ENCODE results near the gene ARIH1. TPM values are rescaled to one million over a fixed set of nuclear protein-coding genes. Genes with fewer than 3 reads are reported as not detected.

ARIH1 gene
- total RNA-seq, 1 donor from 2014 or later = 140 TPM

DNA sequence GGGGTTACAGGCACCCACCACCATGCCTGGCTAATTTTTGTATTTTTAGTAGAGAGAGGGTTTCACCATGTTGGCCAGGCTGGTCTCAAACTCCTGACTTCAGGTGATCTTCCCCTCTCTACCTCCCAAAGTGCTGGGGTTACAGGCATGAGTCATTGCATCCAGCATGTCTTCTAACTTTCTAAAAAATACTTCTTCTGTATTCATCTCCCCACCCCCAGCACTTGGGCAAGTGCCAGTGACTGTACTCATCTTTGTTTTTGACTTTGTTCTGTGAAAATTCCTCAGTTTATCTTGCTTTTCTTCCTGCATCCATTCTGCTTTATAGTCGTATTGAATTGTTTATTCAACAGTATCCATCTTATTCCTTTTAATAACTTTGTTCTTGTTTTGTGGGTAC lies 47.6 kb downstream of the ARIH1 start:
- Mint-ChIP-seq H3K36me3 (ENCODE audit: low read depth) (peaks cover 5% of the 10 kb centered on the region), H3K4me1 (ENCODE audit: low read depth) (peaks cover 10% of the 10 kb centered on the region), H3K4me3 (no peak overlapping the region), H3K27me3 (ENCODE audit: insufficient read depth) (no peaks in the 10 kb centered on the region), H3K9me3 (no peaks in the 10 kb centered on the region), H3K27ac (no peak overlapping the region)
- intact Hi-C loops (cut with micrococcal nuclease) = no loop called here
- DNase-seq (ENCODE audit: low spot score) = no peak

DNA sequence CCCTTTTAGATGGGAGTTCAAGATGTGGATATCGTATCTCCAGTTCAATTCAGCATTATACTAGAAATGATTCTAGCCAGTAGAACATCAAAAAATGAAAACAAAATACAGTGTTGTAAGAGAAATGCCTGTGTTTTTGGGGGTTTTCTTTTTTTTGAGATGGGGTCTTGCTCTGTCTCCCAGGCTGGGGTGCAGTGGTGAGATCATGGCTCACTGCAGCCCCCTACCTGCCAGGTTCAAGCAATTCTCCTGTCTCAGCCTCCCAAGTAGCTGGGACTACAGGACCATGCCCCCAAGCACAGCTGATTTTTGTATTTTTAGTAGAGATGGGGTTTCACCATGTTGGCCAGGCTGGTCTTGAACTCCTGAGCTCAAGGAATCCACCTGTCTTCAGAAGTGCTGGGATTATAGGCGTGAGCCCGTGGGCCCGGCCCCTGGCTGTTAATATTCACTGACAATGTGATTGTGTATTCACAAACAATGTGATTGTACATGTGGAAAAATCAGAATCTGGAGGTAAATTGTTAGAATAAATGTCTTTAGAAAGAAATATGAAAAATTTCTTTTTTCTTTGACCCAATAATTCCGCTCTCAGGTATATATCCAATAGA lies 59.0 kb downstream of the ARIH1 start:
- Mint-ChIP-seq H3K4me3 (no peak overlapping the region), H3K27me3 (ENCODE audit: insufficient read depth) (no peaks in the 10 kb centered on the region), H3K27ac (no peak overlapping the region), H3K9me3 (no peaks in the 10 kb centered on the region), H3K4me1 (ENCODE audit: low read depth) (peaks cover 26% of the 10 kb centered on the region), H3K36me3 (ENCODE audit: low read depth) (peaks cover 3% of the 10 kb centered on the region)
- intact Hi-C loops (cut with micrococcal nuclease) = loop anchor here (2.0 kb wide), 1 partner anchor 220 kb away; no protein-coding TSS in a partner anchor
- DNase-seq (ENCODE audit: low spot score) = no peak

DNA sequence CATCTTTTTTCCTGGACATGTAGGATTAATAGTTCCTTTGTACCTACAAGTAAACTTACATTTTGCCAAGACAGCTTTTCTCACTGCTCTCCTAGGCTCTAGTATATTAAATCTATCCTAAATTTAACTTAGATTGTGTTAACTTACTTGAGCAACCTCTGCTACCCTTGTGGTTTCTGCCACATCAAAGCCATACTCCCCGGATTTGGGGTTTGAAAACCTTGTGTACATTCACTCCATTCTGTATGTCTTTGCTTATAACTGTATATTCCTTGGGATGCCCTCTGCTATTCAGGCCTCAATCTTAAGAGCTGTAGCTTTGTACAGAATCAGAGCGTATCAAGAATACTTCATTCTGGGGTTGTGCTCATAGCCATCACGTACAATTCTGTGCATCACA lies 60.4 kb downstream of the ARIH1 start:
- DNase-seq (ENCODE audit: low spot score) = peak; percentile 31
- intact Hi-C loops (cut with micrococcal nuclease) = loop anchor here (2.0 kb wide), 1 partner anchor 60 kb away; the partner anchor contains the start of gene ARIH1
- no peaks in the 10 kb centered on the region for H3K27me3 Mint-ChIP-seq (ENCODE audit: insufficient read depth)
- H3K4me1 Mint-ChIP-seq (ENCODE audit: low read depth) = peaks cover 23% of the 10 kb centered on the region
- no peak overlapping the region for H3K4me3 Mint-ChIP-seq
- no peak overlapping the region for H3K27ac Mint-ChIP-seq
- H3K36me3 Mint-ChIP-seq (ENCODE audit: low read depth) = peaks cover 10% of the 10 kb centered on the region
- no peaks in the 10 kb centered on the region for H3K9me3 Mint-ChIP-seq

GRCh38 chr15:72535911-72536310 lies 61.8 kb downstream of the ARIH1 start:
- no peaks in the 10 kb centered on the region for H3K27me3 Mint-ChIP-seq (ENCODE audit: insufficient read depth)
- intact Hi-C loops (cut with micrococcal nuclease) = loop anchor here (2.0 kb wide), 1 partner anchor 61 kb away; the partner anchor contains the start of gene ARIH1
- H3K27ac Mint-ChIP-seq = no peak overlapping the region

GRCh38 chr15:72536506-72536905 lies 62.4 kb downstream of the ARIH1 start:
- Mint-ChIP-seq H3K4me1 (ENCODE audit: low read depth) (peaks cover 22% of the 10 kb centered on the region), H3K27me3 (ENCODE audit: insufficient read depth) (no peaks in the 10 kb centered on the region), H3K36me3 (ENCODE audit: low read depth) (peaks cover 17% of the 10 kb centered on the region), H3K27ac (no peak overlapping the region), H3K9me3 (peaks cover 5% of the 10 kb centered on the region), H3K4me3 (no peak overlapping the region)
- intact Hi-C loops (cut with micrococcal nuclease) = no loop called here
- no peak for DNase-seq (ENCODE audit: low spot score)

More at GRCh38 chr15:72535911-72536310, 61.8 kb downstream of the ARIH1 start:
- peaks cover 4% of the 10 kb centered on the region for H3K9me3 Mint-ChIP-seq
- H3K4me1 Mint-ChIP-seq (ENCODE audit: low read depth) = peaks cover 22% of the 10 kb centered on the region
- no peak overlapping the region for H3K4me3 Mint-ChIP-seq
- DNase-seq (ENCODE audit: low spot score) = no peak
- H3K36me3 Mint-ChIP-seq (ENCODE audit: low read depth) = peaks cover 15% of the 10 kb centered on the region

GRCh38 chr15:72538931-72539330 lies 64.8 kb downstream of the ARIH1 start:
- Mint-ChIP-seq H3K27ac (no peak overlapping the region), H3K36me3 (ENCODE audit: low read depth) (peaks cover 17% of the 10 kb centered on the region), H3K27me3 (ENCODE audit: insufficient read depth) (no peaks in the 10 kb centered on the region), H3K4me1 (ENCODE audit: low read depth) (peaks cover 20% of the 10 kb centered on the region), H3K4me3 (no peak overlapping the region), H3K9me3 (peaks cover 5% of the 10 kb centered on the region)
- no peak for DNase-seq (ENCODE audit: low spot score)
- intact Hi-C loops (cut with micrococcal nuclease) = no loop called here

GRCh38 chr15:72540606-72541237 lies 66.6 kb downstream of the ARIH1 start:
- DNase-seq (ENCODE audit: low spot score) = no peak
- Mint-ChIP-seq H3K4me3 (no peak overlapping the region), H3K36me3 (ENCODE audit: low read depth) (peaks cover 21% of the 10 kb centered on the region), H3K27ac (no peak overlapping the region), H3K27me3 (ENCODE audit: insufficient read depth) (no peaks in the 10 kb centered on the region), H3K4me1 (ENCODE audit: low read depth) (peaks cover 3% of the 10 kb centered on the region), H3K9me3 (peaks cover 5% of the 10 kb centered on the region)
- intact Hi-C loops (cut with micrococcal nuclease) = no loop called here

- no peaks in the 10 kb centered on the region for H3K4me1 Mint-ChIP-seq (ENCODE audit: low read depth)
- peaks cover 5% of the 10 kb centered on the region for H3K9me3 Mint-ChIP-seq
- DNase-seq (ENCODE audit: low spot score) = no peak
- intact Hi-C loops (cut with micrococcal nuclease) = no loop called here
- H3K27me3 Mint-ChIP-seq (ENCODE audit: insufficient read depth) = no peaks in the 10 kb centered on the region
- peaks cover 21% of the 10 kb centered on the region for H3K36me3 Mint-ChIP-seq (ENCODE audit: low read depth)
- no peak overlapping the region for H3K4me3 Mint-ChIP-seq
- H3K27ac Mint-ChIP-seq = no peak overlapping the region
Observed at GRCh38 chr15:72541674-72542073, 67.5 kb downstream of the ARIH1 start.

DNA sequence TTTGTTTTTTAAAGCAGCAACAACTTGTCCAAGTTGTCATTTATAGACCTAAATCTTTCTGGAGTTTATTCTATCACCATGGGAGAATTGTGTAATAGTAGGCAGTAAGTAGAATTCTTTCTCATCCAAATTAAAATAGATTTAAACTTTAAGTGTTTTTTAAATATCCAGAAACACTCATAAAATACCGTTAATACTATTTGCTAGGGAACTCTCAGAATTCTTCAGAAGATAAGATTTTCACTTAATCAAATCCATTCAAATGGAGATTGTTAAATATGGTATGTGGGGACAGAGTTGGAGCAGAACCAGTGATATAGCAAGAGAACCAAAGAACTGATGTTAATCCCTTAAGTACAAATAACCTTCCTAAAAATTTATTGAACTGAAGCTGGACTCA lies 71.0 kb downstream of the ARIH1 start:
- peaks cover 5% of the 10 kb centered on the region for H3K9me3 Mint-ChIP-seq
- H3K27me3 Mint-ChIP-seq (ENCODE audit: insufficient read depth) = no peaks in the 10 kb centered on the region
- H3K4me3 Mint-ChIP-seq = no peak overlapping the region
- intact Hi-C loops (cut with micrococcal nuclease) = no loop called here
- peaks cover 13% of the 10 kb centered on the region for H3K36me3 Mint-ChIP-seq (ENCODE audit: low read depth)
- H3K27ac Mint-ChIP-seq = no peak overlapping the region
- DNase-seq (ENCODE audit: low spot score) = no peak
- H3K4me1 Mint-ChIP-seq (ENCODE audit: low read depth) = no peaks in the 10 kb centered on the region

DNA sequence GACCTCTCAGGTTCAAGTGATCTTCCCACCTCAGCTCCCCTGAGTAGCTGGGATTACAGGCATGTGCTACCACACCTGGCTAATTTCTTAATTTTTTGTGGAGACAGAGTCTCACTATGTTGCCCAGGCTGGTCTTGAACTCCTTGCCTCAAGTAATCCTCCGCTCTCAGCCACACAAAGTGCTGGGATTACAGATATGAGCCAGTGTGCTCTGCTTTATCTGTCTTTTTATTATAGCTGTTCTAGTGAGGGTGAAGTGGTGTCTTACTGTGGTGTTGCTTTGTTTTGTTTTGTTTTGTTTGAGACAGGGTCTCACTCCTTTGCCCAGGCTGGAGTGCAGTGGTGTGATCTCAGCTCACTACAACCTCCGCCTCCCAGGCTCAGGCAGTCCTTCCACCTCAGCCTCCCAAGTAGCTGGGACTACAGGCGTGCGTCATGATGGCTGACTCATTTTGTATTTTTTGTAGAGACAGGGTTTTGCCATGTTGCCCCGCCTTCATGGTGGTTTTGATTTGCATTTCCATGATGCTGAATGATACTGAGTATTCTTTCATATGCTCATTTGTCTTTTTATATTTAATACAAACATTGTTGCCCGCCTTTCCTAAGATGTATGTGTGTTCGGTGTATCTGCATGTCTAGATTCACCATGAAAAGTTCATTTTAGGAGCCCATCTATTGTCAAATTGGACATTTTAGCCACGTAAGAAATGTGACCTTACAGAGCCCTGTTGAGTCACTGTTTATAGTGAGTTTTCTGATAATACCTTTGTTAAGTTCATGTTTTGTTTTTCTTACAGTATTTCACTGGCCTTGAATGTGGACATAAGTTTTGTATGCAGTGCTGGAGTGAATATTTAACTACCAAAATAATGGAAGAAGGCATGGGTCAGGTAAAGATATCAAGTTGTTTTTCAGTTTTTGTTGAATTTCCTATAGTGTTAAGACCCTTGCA lies 80.6 kb downstream of the ARIH1 start:
- Mint-ChIP-seq H3K36me3 (ENCODE audit: low read depth) (peaks cover 20% of the 10 kb centered on the region), H3K27me3 (ENCODE audit: insufficient read depth) (no peaks in the 10 kb centered on the region), H3K9me3 (no peaks in the 10 kb centered on the region), H3K27ac (peak overlapping the region; percentile 41), H3K4me1 (ENCODE audit: low read depth) (peaks cover 17% of the 10 kb centered on the region), H3K4me3 (no peak overlapping the region)
- no peak for DNase-seq (ENCODE audit: low spot score)
- intact Hi-C loops (cut with micrococcal nuclease) = loop anchor here (2.0 kb wide), 1 partner anchor 80 kb away; the partner anchor contains the start of gene ARIH1

DNA sequence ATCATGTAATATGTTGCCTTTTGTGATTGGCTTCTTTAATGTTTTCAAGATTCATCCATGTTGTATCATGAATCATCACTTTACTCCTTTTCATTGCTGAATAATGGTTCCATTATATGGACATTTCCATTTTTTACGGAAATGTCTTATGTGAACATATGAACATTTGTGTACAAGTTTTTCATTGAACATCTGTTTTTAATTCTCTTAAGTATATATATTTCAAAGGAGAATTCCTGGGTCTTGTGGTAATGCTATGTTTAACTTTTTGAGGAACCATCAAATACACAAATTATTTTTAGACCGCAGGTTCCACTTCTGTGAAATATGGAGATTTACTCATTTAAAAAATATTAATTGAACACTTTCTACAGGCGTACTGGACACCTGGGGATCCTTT lies 85.7 kb downstream of the ARIH1 start:
- peaks cover 25% of the 10 kb centered on the region for H3K4me1 Mint-ChIP-seq (ENCODE audit: low read depth)
- H3K36me3 Mint-ChIP-seq (ENCODE audit: low read depth) = peaks cover 36% of the 10 kb centered on the region
- intact Hi-C loops (cut with micrococcal nuclease) = no loop called here
- no peaks in the 10 kb centered on the region for H3K9me3 Mint-ChIP-seq
- no peak overlapping the region for H3K27ac Mint-ChIP-seq
- H3K4me3 Mint-ChIP-seq = no peak overlapping the region
- no peaks in the 10 kb centered on the region for H3K27me3 Mint-ChIP-seq (ENCODE audit: insufficient read depth)
- DNase-seq (ENCODE audit: low spot score) = no peak

GRCh38 chr15:72560458-72560857 lies 86.3 kb downstream of the ARIH1 start:
- Mint-ChIP-seq H3K9me3 (no peaks in the 10 kb centered on the region), H3K27me3 (ENCODE audit: insufficient read depth) (no peaks in the 10 kb centered on the region), H3K4me3 (no peak overlapping the region), H3K4me1 (ENCODE audit: low read depth) (peaks cover 19% of the 10 kb centered on the region), H3K36me3 (ENCODE audit: low read depth) (peaks cover 33% of the 10 kb centered on the region), H3K27ac (no peak overlapping the region)
- intact Hi-C loops (cut with micrococcal nuclease) = no loop called here
- no peak for DNase-seq (ENCODE audit: low spot score)

DNA sequence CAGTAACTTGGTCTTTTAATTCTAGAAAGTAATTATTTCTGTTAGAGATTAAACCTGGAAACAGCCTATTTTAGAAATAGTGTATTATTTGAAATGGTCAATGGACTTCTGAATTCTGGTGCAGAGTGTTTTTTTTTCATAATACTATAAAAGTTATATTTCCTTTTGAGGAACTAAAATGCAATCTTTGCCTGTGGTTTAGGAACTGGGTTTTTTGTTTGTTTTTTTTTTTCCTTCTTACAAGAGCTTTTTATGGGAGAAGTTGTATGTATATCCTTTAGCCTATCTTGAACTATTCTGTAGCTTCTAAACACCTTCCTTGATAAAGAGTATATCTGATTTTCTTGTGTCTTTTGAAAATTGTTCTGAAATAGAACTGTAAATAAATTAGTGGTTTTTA lies 88.3 kb downstream of the ARIH1 start:
- DNase-seq (ENCODE audit: low spot score) = no peak
- H3K27me3 Mint-ChIP-seq (ENCODE audit: insufficient read depth) = no peaks in the 10 kb centered on the region
- peaks cover 16% of the 10 kb centered on the region for H3K4me1 Mint-ChIP-seq (ENCODE audit: low read depth)
- no peaks in the 10 kb centered on the region for H3K9me3 Mint-ChIP-seq
- intact Hi-C loops (cut with micrococcal nuclease) = no loop called here
- no peak overlapping the region for H3K27ac Mint-ChIP-seq
- H3K36me3 Mint-ChIP-seq (ENCODE audit: low read depth) = peaks cover 27% of the 10 kb centered on the region
- no peak overlapping the region for H3K4me3 Mint-ChIP-seq
